Fibroblast of pulmonary artery (primary cell): ENCODE data around the gene PRF1.

ENCODE experiments used
- DNase-seq: peaks from one replicate; pipeline ENCODE4 v3.0.0-alpha.2; 2010; ENCODE audit warnings: low read depth
- H3K4me3 ChIP-seq: replicated peaks from 2 replicates; pipeline ENCODE4 v1.5.1; 2011; ENCODE audit warnings: low read depth, mild to moderate bottlenecking, control low read depth, low read length, moderate library complexity
- TF ChIP-seq, protein P1 (sequence below): IDR thresholded peaks from 2 replicates; pipeline ENCODE4 v1.5.1; 2011; ENCODE audit warnings: mild to moderate bottlenecking, control low read depth, low read length, inconsistent platforms; ENCODE audit errors: missing control alignments

The PRF1 gene

DNA sequence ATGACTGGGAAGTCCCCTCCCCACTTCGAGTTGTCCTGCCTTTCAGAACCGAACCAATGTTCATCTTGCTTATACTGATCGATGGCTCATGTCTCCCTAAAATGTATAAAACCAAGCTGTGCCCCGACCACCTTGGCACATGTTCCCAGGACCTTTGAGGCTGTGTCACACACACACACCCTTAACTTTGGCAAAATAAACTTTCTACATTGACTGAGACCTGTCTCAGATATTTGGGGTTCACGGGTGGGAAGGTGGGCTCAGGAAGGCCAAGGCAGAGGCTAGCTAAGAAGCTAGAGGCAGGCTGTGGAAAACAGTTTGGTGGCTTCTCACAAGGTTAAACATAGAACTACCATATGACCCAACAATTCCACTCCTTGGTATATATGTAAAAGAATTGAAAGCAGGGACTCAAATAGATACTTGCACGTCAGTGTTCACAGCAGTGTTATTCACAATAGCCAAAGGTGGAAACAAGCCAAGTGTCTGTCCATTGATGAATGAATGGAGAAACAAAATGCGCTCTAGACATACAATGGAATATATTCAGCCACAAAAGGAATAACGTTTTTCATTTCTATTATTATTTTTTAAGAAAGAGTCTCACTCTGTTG, 15.4 kb downstream of the PRF1 start:
- no peak for DNase-seq
- TF ChIP-seq, protein P1, sequence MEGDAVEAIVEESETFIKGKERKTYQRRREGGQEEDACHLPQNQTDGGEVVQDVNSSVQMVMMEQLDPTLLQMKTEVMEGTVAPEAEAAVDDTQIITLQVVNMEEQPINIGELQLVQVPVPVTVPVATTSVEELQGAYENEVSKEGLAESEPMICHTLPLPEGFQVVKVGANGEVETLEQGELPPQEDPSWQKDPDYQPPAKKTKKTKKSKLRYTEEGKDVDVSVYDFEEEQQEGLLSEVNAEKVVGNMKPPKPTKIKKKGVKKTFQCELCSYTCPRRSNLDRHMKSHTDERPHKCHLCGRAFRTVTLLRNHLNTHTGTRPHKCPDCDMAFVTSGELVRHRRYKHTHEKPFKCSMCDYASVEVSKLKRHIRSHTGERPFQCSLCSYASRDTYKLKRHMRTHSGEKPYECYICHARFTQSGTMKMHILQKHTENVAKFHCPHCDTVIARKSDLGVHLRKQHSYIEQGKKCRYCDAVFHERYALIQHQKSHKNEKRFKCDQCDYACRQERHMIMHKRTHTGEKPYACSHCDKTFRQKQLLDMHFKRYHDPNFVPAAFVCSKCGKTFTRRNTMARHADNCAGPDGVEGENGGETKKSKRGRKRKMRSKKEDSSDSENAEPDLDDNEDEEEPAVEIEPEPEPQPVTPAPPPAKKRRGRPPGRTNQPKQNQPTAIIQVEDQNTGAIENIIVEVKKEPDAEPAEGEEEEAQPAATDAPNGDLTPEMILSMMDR: no peak
- H3K4me3 ChIP-seq: no peak overlapping the region

DNA sequence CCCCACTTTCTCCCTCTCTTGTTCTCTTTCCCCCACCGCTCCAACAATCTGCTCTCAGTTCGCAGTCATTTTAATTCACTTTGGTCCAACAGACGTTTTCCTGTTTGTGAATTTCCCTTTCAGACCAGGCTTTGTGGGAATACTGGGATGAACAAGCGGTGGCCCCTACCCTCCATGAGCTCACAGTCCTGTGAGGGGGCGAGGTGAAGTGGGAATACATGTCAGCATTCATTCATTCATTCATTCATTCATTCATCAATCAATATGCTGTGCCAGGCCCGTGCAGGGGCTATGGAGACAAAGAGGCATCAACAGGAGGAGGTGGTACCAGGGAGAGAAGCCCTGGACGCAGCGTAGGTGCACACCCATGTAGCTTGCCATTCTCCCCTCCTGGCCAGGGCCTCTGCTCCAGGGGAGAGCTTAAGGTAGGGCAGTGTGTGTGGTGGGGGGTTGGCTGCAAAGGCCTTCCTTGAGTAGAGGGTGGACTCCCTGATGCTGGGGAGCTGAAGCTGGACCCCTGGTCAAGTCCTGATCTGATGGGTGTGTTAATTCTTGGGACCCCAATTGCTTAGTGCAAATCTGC, 16.1 kb downstream of the PRF1 start:
- DNase-seq: no peak
- TF ChIP-seq, protein P1: no peak
- no peak overlapping the region for H3K4me3 ChIP-seq

DNA sequence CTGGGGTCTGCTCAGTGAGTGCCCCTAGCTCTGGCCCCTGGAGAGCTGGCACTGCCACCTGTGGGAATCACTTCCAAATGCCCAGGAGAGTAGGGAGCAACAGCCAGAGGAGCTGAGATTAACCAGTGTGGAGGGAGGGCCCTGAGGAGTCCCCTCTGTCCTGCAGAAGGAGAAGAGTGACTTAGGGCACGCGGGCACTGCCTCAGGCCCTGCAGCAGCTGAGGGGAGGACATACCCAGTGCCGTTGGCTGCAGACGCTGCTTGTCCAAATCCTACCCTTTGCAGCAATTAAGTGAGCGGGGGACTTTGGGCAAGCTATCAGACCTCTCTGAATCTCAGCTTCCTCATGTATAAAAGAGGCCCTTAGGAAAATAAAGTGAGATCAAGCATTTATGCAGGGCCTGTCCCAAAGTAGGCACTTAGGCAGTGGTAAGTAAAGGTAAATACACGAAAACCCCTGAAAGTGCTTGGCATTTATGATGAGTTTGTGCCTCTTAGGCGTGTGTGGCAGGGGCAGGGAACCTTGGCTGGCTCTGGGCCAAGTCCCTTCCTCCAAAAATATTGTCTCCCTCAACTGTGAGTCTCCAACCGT, 16.9 kb downstream of the PRF1 start:
- H3K4me3 ChIP-seq: no peak overlapping the region
- TF ChIP-seq, protein P1: no peak
- no peak for DNase-seq

GRCh38 chr10:70584909-70585544, 17.5 kb downstream of the PRF1 start:
- TF ChIP-seq, protein P1: no peak
- no peak for DNase-seq
- no peak overlapping the region for H3K4me3 ChIP-seq

- TF ChIP-seq, protein P1: no peak
- no peak for DNase-seq
- no peak overlapping the region for H3K4me3 ChIP-seq
Observed at GRCh38 chr10:70584366-70584765, 18.2 kb downstream of the PRF1 start.

- TF ChIP-seq, protein P1: no peak
- no peak for DNase-seq
- no peak overlapping the region for H3K4me3 ChIP-seq
Observed at GRCh38 chr10:70583669-70584037, 18.9 kb downstream of the PRF1 start.
